Neuronal stem cell (in vitro differentiated cells): ENCODE data around the gene UBE2S.

Experiments
- DNase-seq: peaks from one replicate; pipeline ENCODE4 v3.0.0-alpha.2; 2013; ENCODE audit warnings: low spot score
- H2AFZ ChIP-seq: one replicate; pipeline ENCODE4 v1.6.1; 2013; ENCODE audit warnings: mild to moderate bottlenecking, low read length, inconsistent platforms
- H2AK5ac ChIP-seq: 2 replicates; pipeline ENCODE4 v1.6.1; 2013; ENCODE audit warnings: low read depth, mild to moderate bottlenecking, inconsistent platforms, low read length, moderate library complexity, mixed read lengths
- H2BK120ac ChIP-seq: 2 replicates; pipeline ENCODE4 v1.6.1; 2013; ENCODE audit warnings: low read depth, mild to moderate bottlenecking, inconsistent platforms, low read length, moderate library complexity, mixed read lengths
- H2BK12ac ChIP-seq: one replicate; pipeline ENCODE4 v1.6.1; 2013; ENCODE audit warnings: low read length, inconsistent platforms
- H2BK15ac ChIP-seq: 2 replicates; pipeline ENCODE4 v1.6.1; 2013; ENCODE audit warnings: mild to moderate bottlenecking, low read length, inconsistent platforms, mixed read lengths
- H2BK5ac ChIP-seq: one replicate; pipeline ENCODE4 v1.6.1; 2013; ENCODE audit warnings: inconsistent platforms, mild to moderate bottlenecking, low read length, moderate library complexity
- H3K14ac ChIP-seq: one replicate; pipeline ENCODE4 v1.6.1; 2013; ENCODE audit warnings: low read length, inconsistent platforms
- H3K18ac ChIP-seq: 2 replicates; pipeline ENCODE4 v1.6.1; 2013; ENCODE audit warnings: low read length, inconsistent platforms
- H3K23ac ChIP-seq: 2 replicates; pipeline ENCODE4 v1.6.1; 2013; ENCODE audit warnings: low read depth, mild to moderate bottlenecking, mixed read lengths, low read length, inconsistent platforms; ENCODE audit not compliant: poor library complexity
- H3K27ac ChIP-seq: replicated peaks from 3 replicates; pipeline ENCODE4 v1.5.1; 2013; ENCODE audit warnings: low read length, inconsistent platforms
- H3K27me3 ChIP-seq, 3 experiments: 2 replicates each; pipeline ENCODE4 v1.6.1; 2013; ENCODE audit warnings: low read length in 3 of 3, mild to moderate bottlenecking in 2 of 3, inconsistent platforms in 1 of 3, low read depth in 1 of 3, mixed read lengths in 1 of 3, moderate library complexity in 1 of 3; ENCODE audit not compliant: control insufficient read depth in 3 of 3, insufficient read depth in 3 of 3
- H3K36me3 ChIP-seq, 2 donors: replicated peaks in 1 of 2; 2 replicates each; pipeline ENCODE4 v1.6.1; 2013; ENCODE audit warnings: low read length in 2 of 2; ENCODE audit not compliant: control insufficient read depth in 2 of 2, insufficient read depth in 2 of 2
- H3K4ac ChIP-seq: 2 replicates; pipeline ENCODE4 v1.6.1; 2013; ENCODE audit warnings: inconsistent platforms, mild to moderate bottlenecking, low read length, moderate library complexity
- H3K4me1 ChIP-seq, 2 donors: 1 replicate in 1 of 2; 2 replicates in 1 of 2; pipeline ENCODE4 v1.6.1; 2013; ENCODE audit warnings: low read length in 2 of 2, low read depth in 1 of 2; ENCODE audit not compliant: control insufficient read depth in 2 of 2, insufficient read depth in 1 of 2
- H3K4me2 ChIP-seq: one replicate; pipeline ENCODE4 v1.6.1; 2013; ENCODE audit warnings: mild to moderate bottlenecking, low read length, inconsistent platforms; ENCODE audit not compliant: insufficient read depth, poor library complexity, severe bottlenecking
- H3K4me3 ChIP-seq, 2 donors: 2 replicates each; pipeline ENCODE4 v1.5.1; 2013; ENCODE audit warnings: low read length in 2 of 2, mild to moderate bottlenecking in 2 of 2, inconsistent platforms in 1 of 2, moderate library complexity in 1 of 2
- H3K79me1 ChIP-seq: one replicate; pipeline ENCODE4 v1.6.1; 2013; ENCODE audit warnings: low read depth, mild to moderate bottlenecking, inconsistent platforms, low read length, moderate library complexity
- H3K9ac ChIP-seq: one replicate; pipeline ENCODE4 v1.6.1; 2013; ENCODE audit warnings: mild to moderate bottlenecking, low read depth, low read length, inconsistent platforms; ENCODE audit not compliant: poor library complexity
- H3K9me3 ChIP-seq, 2 donors: replicated peaks in 1 of 2; 2 replicates each; pipeline versions ENCODE3 to v1.6.1; 2013; ENCODE audit warnings: low read length in 2 of 2, mild to moderate bottlenecking in 2 of 2, inconsistent platforms in 1 of 2, low read depth in 1 of 2, mixed read lengths in 1 of 2, moderate library complexity in 1 of 2; ENCODE audit not compliant: control insufficient read depth in 2 of 2, insufficient read depth in 1 of 2
- H4K8ac ChIP-seq: one replicate; pipeline ENCODE4 v1.6.1; 2013; ENCODE audit warnings: low read depth, mild to moderate bottlenecking, inconsistent platforms, low read length, moderate library complexity
- H4K91ac ChIP-seq: one replicate; pipeline ENCODE4 v1.6.1; 2013; ENCODE audit warnings: low read length, low read depth, mild to moderate bottlenecking, inconsistent platforms; ENCODE audit not compliant: poor library complexity
- WGBS, 2 donors: extraction: QIAGEN DNeasy Blood & Tissue Kit; methylation state at CpG; one replicate each; pipeline ENCODE4 v1.1.7; 2013; ENCODE audit warnings: missing lambda C conversion rate in 2 of 2, mixed read lengths in 1 of 2; ENCODE audit not compliant: insufficient read length in 2 of 2, insufficient replicate concordance in 1 of 2; ENCODE audit errors: extremely low coverage in 2 of 2; 5-methylcytosine and 5-hydroxymethylcytosine counted together

Gene UBE2S

DNA sequence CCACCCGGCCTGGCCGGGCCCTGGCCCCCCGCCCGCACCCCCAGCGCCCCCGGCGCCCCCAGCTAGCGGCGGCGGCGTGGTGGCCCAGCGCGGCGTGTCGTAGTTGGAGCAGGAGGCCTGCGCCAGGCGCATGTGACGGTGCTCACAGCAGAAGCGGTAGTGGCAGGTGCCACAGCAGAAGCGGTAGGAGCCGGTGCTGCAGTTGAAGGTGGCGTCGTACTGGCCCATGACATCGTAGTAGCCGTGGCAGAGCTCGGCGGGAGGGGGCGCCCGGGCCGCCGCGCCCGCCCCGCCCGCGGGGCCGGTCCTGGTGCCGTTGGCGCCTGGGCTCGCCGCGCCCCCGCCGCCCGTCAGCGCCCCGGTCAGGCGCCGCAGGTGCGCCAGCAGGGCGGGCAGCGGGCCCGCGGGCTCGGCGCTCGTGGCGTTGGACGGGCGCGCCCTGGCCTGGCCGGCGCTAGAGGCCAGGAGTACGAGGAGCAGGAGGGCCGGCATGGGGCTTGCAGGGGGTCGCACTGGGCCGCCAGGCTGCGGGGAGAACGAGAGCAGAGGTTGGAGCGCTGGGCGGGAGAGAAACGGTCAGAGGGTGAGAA lies 34.9 kb upstream of the UBE2S start:
- peaks cover 6 to 15% of the 10 kb centered on the region in 2 donors for H3K4me1 ChIP-seq
- DNase-seq: no peak

DNA sequence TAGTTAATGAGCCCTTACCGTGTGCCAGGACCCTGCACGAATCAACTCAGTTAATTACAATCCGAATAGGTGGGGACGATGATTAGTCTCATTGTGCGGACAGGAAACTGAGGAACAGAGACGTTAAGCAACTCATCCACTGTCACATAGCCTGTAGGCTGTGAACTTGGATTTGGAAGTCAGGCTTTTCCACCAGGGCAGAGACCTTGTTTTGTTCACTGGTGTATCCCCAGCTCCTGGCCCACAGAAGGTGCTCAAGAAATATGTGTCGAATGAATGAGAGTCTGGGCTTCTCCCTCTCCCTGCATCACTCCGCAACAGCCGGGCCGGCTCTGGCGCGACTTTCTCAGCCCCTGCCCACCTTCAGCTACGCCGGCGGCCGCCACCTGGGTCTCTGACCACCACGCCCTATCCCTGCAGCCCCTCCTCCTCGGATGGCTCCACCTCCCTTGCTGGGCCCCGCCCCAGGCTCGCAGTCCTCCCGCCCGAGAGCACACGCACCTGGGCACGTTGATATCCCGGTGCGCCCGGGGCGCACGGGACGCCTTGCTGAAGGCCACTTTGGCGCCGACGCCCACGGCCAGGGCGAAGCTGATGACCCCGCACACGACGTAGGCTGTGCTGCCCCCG lies 34.2 kb upstream of the UBE2S start:
- H3K9ac ChIP-seq: no peak overlapping the region
- peaks cover 6 to 15% of the 10 kb centered on the region in 2 donors for H3K4me1 ChIP-seq
- no peak overlapping the region for H2BK12ac ChIP-seq
- no peak overlapping the region for H3K23ac ChIP-seq
- no peak overlapping the region for H2BK120ac ChIP-seq
- DNase-seq: no peak
- H3K27me3 ChIP-seq: peaks cover 32 to 81% (median 72%) of the 10 kb centered on the region in 3 experiments
- H2BK15ac ChIP-seq: no peak overlapping the region
- H3K9me3 ChIP-seq: peaks cover 0 to 2% of the 10 kb centered on the region in 2 donors
- H3K4me2 ChIP-seq: no peak overlapping the region
- no peak overlapping the region for H2AFZ ChIP-seq
- H3K79me1 ChIP-seq: peaks cover 2% of the 10 kb centered on the region
- H3K4ac ChIP-seq: no peak overlapping the region
- no peak overlapping the region for H4K8ac ChIP-seq
- H3K18ac ChIP-seq: peak overlapping the region; percentile 55
- WGBS, 2 donors: no CpG with 5 or more reads among the region's 39 CpGs
- no peaks in the 10 kb centered on the region for H3K36me3 ChIP-seq
- no peak overlapping the region for H3K14ac ChIP-seq
- H3K4me3 ChIP-seq: no peak overlapping the region
- no peak overlapping the region for H4K91ac ChIP-seq
- H3K27ac ChIP-seq: no peak overlapping the region
- H2BK5ac ChIP-seq: no peak overlapping the region
- no peak overlapping the region for H2AK5ac ChIP-seq

More for the DNA sequence above, 34.9 kb upstream of the UBE2S start:
- no peak overlapping the region for H4K8ac ChIP-seq
- H3K27ac ChIP-seq: no peak overlapping the region
- WGBS, 2 donors: no CpG with 5 or more reads among the region's 72 CpGs
- H3K4me2 ChIP-seq: peak overlapping the region; percentile 38
- no peak overlapping the region for H3K18ac ChIP-seq
- H2BK12ac ChIP-seq: no peak overlapping the region
- H3K9me3 ChIP-seq: peaks cover 0 to 2% of the 10 kb centered on the region in 2 donors
- H3K36me3 ChIP-seq: no peaks in the 10 kb centered on the region
- no peak overlapping the region for H4K91ac ChIP-seq
- H2BK5ac ChIP-seq: no peak overlapping the region
- H3K79me1 ChIP-seq: peaks cover 2% of the 10 kb centered on the region
- no peak overlapping the region for H2BK120ac ChIP-seq
- no peak overlapping the region for H2BK15ac ChIP-seq
- no peak overlapping the region for H3K14ac ChIP-seq
- no peak overlapping the region for H3K23ac ChIP-seq
- no peak overlapping the region for H3K9ac ChIP-seq
- H3K4me3 ChIP-seq: no peak overlapping the region
- H3K27me3 ChIP-seq: peaks cover 32 to 87% (median 78%) of the 10 kb centered on the region in 3 experiments
- H2AFZ ChIP-seq: peak overlapping the region; percentile 71
- H3K4ac ChIP-seq: no peak overlapping the region
- H2AK5ac ChIP-seq: no peak overlapping the region

DNA sequence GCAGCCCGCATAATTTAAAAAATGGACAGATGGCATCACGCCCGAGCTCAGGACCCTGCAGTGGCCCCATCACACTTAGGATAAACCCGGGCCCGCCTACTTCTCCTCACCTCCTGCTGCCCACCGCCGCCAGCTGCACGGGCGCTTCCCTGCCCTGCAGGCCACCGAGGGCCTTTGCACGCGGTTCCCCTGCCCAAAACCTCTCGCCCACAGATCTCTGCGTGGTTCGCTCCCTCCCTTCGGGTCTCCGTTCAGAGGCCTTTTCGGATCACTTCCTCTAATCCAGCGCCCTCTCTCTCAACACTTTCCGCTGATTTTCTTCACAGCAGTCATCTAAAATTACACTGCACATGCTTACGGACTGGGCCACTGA lies 33.7 kb upstream of the UBE2S start:
- Histone ChIP-seq H3K4me1 (peaks cover 6 to 15% of the 10 kb centered on the region in 2 donors), H2BK15ac (no peak overlapping the region), H3K79me1 (peaks cover 2% of the 10 kb centered on the region), H3K9me3 (peaks cover 0 to 2% of the 10 kb centered on the region in 2 donors), H3K4me3 (no peak overlapping the region), H3K27me3 (peaks cover 32 to 78% (median 68%) of the 10 kb centered on the region in 3 experiments), H4K91ac (no peak overlapping the region), H2BK12ac (no peak overlapping the region), H2AK5ac (no peak overlapping the region), H3K36me3 (no peaks in the 10 kb centered on the region), H3K4me2 (no peak overlapping the region), H3K14ac (no peak overlapping the region), H2BK120ac (no peak overlapping the region), H2AFZ (no peak overlapping the region), H3K4ac (no peak overlapping the region), H3K18ac (peak overlapping the region; percentile 6), H3K27ac (no peak overlapping the region), H3K9ac (no peak overlapping the region), H2BK5ac (no peak overlapping the region), H3K23ac (no peak overlapping the region), H4K8ac (no peak overlapping the region)
- no peak for DNase-seq
- no CpG with 5 or more reads among the region's 21 CpGs for WGBS, 2 donors

DNA sequence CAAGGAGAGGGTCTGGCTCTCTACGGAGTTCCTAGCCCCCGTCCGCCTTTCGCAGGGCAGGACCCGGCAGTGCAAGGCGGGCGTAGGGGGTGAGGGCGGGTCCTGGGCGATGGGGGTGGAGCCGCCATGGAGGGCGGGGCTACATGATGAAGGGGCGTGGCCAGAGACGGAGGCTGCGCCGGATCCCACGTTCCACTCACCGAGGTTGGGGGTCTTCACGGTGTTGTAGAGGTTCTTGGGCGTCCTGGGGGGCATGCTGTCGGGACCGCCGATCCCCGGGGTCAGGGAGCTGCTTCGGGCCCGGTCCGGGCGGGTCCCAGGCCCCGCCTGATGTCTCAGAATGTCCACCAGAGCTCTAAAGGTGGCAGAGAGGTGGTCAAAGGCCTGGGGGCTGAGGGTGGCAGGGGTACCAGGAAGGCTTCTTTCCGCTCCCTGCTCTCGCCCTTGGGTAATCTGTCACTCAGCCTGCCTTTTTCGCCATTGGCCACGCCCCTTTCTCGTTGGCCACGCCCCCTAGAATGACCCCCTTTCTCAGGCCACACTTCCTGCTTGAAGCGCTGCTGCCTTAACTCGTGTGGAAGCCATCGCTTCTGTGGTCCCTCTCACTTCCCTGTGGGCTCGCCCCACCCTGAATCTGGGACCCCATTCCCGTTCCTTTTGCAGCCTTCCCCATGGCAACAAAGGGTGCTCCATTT lies 33.0 kb upstream of the UBE2S start:
- Histone ChIP-seq H2AFZ (no peak overlapping the region), H3K27me3 (peaks cover 32 to 74% (median 65%) of the 10 kb centered on the region in 3 experiments), H3K4me1 (peaks cover 6 to 15% of the 10 kb centered on the region in 2 donors), H4K91ac (no peak overlapping the region), H2BK12ac (no peak overlapping the region), H3K36me3 (no peaks in the 10 kb centered on the region), H3K4ac (no peak overlapping the region), H2AK5ac (peak overlapping the region; percentile 5), H3K4me3 (no peak overlapping the region), H3K18ac (peak overlapping the region; percentile 27), H3K9ac (no peak overlapping the region), H2BK5ac (no peak overlapping the region), H3K79me1 (peaks cover 2% of the 10 kb centered on the region), H3K27ac (no peak overlapping the region), H3K14ac (no peak overlapping the region), H2BK120ac (no peak overlapping the region), H2BK15ac (no peak overlapping the region), H3K4me2 (peak overlapping the region; percentile 19), H3K9me3 (peaks cover 0 to 2% of the 10 kb centered on the region in 2 donors), H4K8ac (no peak overlapping the region), H3K23ac (peak overlapping the region; percentile 85)
- WGBS, 2 donors: no CpG with 5 or more reads among the region's 39 CpGs
- no peak for DNase-seq
